LNCaP clone FGC (cell line): ENCODE data around the gene NAV1.

Experiments used
- DNase-seq: peaks from one replicate; pipeline ENCODE4 v3.0.0-alpha.2; 2011; ENCODE audit warnings: low read depth
- H3K4me3 ChIP-seq: 2 replicates; pipeline ENCODE4 v1.5.1; 2011; ENCODE audit warnings: mild to moderate bottlenecking, low read depth, low read length, control low read depth
- TF ChIP-seq, protein P1 (sequence below): IDR thresholded peaks from 2 replicates; pipeline ENCODE4 v1.5.1; 2012; ENCODE audit warnings: mild to moderate bottlenecking; ENCODE audit not compliant: control insufficient read depth, insufficient read depth; ENCODE audit errors: extremely low read depth

NAV1 gene

GRCh38 chr1:201565024-201565730, 26.2 kb downstream of the NAV1 start:
- TF ChIP-seq, protein P1, sequence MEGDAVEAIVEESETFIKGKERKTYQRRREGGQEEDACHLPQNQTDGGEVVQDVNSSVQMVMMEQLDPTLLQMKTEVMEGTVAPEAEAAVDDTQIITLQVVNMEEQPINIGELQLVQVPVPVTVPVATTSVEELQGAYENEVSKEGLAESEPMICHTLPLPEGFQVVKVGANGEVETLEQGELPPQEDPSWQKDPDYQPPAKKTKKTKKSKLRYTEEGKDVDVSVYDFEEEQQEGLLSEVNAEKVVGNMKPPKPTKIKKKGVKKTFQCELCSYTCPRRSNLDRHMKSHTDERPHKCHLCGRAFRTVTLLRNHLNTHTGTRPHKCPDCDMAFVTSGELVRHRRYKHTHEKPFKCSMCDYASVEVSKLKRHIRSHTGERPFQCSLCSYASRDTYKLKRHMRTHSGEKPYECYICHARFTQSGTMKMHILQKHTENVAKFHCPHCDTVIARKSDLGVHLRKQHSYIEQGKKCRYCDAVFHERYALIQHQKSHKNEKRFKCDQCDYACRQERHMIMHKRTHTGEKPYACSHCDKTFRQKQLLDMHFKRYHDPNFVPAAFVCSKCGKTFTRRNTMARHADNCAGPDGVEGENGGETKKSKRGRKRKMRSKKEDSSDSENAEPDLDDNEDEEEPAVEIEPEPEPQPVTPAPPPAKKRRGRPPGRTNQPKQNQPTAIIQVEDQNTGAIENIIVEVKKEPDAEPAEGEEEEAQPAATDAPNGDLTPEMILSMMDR, result no peak
- DNase-seq, result peak; percentile 31
- H3K4me3 ChIP-seq, result no peak overlapping the region

DNA sequence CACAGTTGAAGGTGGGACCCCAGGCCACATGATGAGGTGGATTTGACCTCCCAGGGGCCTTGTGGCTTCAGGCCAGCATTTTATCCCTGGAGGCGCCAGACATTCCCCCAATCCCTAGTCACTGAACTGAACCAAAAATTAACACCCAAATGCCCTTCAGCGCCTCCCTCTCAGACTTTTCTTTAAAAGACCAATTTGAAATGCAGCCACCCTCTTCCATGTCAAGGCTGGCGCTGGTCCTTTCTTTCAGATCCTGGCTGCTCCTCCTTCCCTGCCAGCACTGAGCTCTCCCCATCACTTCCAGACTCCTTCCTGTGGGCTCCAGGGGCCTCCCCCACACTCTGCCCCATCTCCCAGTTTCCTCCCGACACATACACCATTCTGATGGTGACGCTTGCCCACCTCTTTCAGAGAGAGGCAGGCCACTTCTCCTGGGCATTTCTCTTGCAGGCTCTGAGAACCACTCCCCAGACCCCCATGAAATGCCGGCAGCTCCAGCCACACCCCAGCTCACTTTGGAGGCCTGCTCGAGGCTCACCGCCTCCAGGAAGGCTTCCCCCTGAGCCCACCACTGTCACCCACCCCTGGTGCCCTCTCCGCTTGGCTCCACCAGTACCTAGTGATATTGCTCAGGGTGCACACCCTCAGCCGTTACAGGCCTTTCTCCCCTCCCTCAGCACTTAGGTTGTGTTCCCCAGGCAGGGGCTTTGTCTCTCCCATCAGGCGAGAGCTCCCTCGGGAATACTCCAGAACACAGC, 27.0 kb downstream of the NAV1 start:
- no peak for DNase-seq
- no peak overlapping the region for H3K4me3 ChIP-seq
- TF ChIP-seq, protein P1, result no peak

- DNase-seq, result no peak
- TF ChIP-seq, protein P1, result no peak
- no peak overlapping the region for H3K4me3 ChIP-seq
These were observed 27.5 kb downstream of the NAV1 start for GRCh38 chr1:201566529-201566823.

GRCh38 chr1:201566933-201567801, 28.2 kb downstream of the NAV1 start:
- no peak for DNase-seq
- TF ChIP-seq, protein P1, result no peak
- H3K4me3 ChIP-seq, result no peak overlapping the region

DNA sequence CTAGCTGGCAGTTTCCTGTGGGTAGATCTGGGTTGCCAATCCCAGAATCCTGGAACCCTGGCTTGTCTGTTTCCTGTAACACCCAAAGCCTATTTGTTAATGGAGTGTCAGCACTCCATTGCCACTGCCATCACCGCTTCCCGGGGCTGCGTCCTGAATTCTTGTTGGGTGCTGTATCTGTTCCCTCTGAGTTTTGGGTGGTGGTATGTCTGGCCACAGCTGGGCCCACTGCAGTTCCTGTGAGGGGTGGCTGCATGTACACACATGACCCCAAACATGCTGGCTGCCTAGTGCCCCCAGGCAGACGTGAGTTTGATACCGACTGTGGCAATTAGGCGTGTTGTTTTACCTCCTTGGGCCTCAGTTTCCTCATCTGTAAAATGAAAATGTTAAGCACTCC, 29.3 kb downstream of the NAV1 start:
- no peak for DNase-seq
- H3K4me3 ChIP-seq, result no peak overlapping the region
- TF ChIP-seq, protein P1, result no peak

DNA sequence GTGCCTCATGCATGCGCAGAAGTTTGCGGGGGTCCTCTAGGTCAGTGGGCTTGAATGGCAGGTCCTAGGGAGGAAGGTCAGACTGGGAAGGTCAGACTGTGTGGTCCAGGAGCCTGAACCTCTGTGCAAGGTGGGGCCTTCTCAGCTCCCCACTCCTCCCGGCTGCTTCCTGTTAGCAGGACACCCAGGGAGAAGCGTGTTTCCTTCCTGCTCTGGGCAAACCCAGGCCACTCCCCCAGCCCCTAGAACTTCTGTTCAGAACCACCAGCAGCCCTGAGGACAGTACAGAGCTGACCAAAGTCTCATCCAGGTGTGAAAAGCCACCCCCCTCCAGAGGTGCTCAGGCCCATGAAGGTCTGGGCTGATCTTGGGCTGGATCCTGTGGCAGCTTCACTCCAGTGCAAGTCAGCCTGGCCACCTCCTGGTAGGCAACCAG, 29.9 kb downstream of the NAV1 start:
- TF ChIP-seq, protein P1, result no peak
- no peak overlapping the region for H3K4me3 ChIP-seq
- DNase-seq, result no peak
